ENCODE measurements around the gene USP38.
"Not testable (repeated sequence)": the region's sequence is repeated elsewhere in the genome, so short reads cannot be mapped to it uniquely, and the experiment has no call there.

The USP38 gene

DNA sequence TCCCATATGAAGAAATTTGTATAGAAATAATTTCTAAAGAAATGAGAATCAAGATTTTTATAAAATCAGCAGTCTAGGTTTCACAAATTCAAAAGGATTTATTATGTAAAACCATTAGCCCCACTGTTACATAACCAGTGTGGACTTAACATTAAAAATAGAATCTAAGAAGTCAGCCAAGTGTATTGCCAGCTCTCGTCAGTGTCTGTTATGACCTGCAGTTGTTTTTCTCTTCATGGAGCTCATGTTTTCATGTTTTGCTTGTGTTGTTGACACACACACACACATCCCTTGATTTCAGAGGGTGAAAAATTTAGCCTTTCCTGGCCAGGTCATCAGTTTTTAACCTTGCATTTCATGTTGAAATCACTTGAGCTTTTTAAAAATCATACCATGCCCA, 39.5 kb downstream of the USP38 start:
- DNase-seq: no peak

DNA sequence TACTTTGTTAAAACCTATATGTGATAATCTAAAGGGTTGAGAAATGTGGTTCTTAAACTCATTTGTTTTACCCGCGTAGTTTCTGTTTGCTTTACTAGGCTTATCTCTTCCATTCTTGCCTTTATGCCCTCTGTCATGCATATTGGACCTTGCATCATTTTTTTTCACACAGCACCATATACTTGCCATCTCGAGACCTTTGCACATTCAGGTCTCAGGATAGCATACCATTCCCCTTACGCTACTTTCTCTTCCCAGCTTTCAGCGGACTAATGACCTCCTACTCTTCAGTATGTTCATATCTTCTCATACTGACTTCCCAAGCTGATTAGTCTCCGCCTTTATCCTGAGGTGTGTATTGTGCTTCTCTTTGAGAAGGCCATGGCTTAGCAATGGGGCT, 40.5 kb downstream of the USP38 start:
- no peak for DNase-seq

DNA sequence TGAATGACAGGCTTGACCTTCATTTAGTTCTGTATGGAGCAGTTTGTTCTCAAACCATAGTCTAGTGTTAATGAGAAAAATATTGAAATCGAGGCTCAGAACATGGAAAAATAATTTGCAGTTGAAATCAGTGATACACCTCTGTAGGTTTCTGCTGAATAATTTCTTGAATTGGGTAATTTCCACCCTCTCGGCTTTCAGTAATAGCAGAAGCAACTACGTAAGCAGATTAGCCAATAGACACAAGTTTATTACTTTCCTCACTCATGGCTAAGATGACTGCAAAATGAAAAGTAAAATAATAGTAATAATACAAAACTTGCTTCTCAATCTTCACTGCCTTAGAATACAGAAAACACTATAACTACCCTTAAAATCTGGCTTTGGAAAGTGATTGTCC, 46.0 kb downstream of the USP38 start:
- no peak for DNase-seq

DNA sequence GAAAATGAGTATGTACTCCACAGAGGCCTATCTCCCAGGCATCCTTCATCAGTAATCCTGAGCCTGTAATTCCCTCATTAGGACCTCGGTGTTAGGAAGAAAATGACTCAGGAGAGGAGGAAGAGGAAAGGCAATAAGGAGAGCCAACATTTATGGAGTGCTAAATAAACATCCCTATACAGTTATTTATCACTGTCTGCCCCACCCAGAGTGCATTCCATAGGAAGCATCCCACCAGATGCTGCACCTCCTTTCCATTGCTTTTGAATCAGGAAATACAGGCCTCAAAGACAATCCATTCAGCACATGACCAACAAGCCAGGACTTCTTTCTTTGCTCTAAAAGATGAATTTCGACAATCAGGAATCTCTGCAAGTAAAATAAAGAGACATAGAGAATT, 47.6 kb downstream of the USP38 start:
- no peak for DNase-seq

DNA sequence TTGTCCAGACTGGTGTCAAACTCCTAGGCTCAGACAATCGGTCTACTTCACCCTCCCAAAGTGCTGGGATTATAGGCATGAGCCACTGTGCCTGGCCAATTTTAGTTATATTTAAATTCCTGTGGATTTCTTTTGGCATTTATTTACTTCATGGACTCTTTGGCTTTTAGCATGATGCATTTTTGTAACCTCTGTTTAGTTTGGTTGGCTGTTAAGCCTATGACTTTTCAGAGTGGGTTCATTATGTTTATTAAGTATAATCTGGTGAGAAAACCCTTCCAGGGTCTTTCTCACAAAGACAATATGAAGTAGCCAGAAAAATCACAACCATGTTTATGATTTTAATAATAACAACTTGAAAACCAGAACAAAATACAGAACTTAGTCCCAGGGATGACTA, 49.4 kb downstream of the USP38 start:
- DNase-seq: no peak

DNA sequence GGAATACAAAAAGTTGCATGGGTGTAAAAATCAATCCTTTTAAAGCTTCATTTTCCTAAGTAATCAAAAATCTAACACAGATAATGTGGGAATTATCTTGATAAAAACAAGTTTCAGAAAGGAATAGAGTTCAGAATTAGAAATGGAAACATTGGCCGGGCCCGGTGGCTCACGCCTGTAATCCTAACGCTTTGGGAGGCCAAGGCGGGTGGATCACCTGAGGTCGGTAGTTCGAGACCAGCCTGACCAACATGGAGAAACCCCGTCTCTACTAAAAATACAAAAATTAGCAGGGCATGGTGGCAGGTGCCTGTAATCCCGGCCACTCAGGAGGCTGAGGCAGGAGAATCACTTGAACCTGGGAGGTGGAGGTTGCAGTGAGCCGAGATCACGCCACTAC, 52.5 kb downstream of the USP38 start:
- not testable (repeated sequence) for DNase-seq

DNA sequence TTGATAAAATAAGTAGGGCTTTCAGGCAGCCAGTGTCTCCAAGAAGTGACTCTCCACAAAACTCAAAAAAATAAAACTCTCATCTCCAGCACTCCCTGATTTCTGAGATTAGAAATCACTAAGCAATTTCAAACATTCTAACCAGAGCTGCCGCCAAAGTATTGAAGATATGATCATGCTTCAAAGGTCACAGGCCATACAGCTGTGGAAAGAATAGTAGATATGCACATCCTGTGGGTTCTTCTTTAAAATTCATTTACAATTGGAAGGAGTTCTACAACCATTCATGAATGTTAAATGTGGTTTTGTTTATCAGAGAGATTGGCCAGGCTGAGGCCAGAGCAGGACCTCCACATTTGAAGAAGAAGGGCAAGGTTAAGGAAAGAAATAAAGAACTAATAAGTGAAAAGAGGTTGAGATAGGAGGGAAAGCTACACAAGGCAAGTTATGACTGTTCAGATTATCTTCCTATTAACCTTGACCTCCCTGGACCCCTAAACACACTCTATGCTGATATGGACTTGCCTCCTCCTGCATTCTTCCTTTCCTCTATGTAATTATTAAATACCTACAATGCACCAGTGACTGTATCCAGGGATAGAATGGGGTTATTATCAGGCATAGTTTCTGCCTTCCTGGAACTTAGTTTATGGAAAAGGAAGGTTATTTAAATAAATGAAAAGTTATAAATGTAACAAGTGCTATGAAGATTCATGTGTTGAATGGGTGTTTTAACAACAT, 56.4 kb downstream of the USP38 start:
- DNase-seq: no peak

DNA sequence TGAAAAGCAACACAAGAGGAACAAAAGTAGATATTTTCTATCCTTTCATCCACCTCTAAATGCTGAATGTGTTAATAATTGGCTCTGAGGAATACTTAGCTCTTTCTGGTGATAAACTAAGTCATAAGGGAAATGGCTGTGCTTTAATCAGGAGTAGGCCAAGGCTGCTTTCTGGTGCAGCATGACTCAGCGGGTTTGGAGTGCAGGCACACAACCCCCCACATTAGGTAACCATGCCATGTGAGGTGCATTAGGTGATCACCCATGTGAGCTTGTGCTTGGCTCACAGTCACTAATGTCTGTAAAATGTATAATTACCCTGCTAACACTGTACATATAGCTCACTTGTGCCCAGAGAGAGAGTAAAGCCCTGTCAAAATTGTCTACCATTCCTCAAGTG, 57.2 kb downstream of the USP38 start:
- no peak for DNase-seq

DNA sequence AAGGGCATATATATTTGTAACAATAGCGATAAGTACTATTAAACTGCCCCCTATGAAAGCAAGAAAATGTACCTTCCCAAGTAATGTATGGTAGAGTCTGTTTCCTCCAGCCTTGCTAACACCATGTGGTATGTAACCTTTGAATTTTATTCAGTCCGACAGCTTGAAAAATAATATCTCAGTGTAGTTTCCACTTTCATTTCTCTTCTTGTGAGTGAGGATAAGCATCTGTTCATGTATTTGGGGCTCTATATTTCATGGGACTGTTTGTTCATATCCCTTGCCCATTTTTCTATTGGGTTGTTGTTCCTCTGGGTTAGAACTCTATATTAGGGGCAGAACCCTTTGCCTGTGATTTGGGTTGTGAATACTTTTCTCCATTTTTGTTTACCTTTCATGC, 58.3 kb downstream of the USP38 start:
- no peak for DNase-seq

DNA sequence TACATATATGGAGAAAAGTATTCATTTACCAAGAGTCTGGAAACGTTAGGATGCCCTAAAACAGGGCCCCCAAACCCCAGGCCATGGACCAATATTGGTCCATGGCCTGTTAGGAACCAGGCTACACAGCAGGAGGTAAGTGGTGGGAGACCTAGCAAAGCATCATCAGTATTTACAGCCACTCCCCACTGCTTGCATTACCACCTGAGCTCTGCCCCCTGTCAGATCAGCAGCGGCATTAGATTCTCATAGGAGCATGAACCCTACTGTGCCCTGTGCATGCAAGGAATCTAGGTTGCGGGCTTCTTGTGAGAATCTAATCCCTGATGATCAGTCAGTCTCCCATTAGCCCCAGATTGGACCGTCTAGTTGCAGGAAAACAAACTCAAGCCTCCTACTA, 62.3 kb downstream of the USP38 start:
- no peak for DNase-seq

DNA sequence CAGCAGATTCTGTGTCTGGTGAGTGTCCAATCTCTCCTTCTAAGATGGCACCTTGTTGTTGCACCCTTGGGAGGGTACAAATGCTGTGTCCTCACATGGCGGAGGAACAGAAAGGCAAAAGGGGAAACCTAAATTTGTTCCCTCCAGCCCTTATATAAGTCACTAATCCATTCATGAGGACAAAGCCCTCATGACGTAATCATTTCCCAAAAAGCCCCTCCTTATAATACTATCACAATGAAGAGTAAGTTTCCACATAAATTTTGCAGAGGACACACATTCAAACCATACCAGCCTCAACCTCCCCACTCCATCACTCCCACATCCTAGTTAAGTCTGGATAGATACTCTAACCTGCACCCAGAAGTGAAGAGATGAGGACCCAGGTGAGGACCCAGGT, 63.1 kb downstream of the USP38 start:
- no peak for DNase-seq

DNA sequence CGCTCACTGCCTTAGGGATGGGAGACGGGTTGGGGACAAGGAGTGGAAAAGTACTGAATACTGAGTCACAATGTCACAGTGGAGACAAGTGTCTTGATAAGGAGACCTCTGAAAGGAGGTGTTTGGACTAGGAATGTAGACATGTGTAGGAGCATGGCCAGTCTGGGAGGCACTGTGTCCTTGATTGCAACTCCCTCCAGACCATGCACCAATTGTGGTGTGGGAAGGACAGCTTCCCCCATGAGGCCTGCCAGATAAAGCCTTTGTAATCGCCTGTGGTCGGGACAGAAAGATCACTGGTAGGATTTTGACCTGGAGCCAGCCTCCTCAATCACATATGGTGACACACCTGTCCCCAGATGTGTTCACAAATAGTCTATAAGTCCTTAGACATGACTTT, 64.1 kb downstream of the USP38 start:
- no peak for DNase-seq

DNA sequence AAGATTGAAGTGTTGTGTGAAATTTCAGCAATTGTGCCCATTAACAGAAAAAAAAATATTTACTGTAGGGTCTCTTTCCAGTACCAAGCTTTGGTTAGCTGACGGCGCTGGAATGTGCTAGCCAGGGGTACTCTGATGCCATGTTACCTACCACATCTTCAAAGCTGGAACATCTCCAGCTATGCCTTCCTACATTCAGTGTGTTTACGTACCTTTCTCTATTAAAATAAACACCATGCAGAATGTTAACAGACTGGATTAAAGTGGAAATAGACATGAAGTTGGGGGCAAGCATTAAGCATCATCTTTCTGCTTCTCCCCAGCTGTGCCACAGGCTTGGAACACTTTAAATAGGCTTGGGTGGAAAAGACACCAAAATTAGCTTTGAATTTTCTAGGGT, 65.9 kb downstream of the USP38 start:
- DNase-seq: no peak

DNA sequence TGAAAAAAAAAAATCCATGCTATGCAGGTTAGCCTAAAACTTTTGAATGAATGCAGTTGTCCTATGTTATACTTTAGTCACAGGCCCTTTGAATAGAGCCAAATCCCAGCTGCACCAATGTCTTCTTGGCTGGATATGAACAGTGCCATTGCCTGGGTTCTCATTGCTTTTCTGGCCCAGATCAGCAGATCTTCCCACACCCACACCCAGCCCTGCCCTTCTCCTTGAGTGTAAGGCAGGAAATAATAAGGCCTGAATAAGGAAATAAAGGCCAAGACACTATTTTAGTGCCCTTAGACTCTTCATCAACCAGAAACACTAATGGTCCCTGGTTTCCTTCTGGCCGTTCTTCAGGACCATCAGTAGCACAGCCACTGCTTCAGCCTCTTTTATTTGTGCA, 66.6 kb downstream of the USP38 start:
- no peak for DNase-seq

DNA sequence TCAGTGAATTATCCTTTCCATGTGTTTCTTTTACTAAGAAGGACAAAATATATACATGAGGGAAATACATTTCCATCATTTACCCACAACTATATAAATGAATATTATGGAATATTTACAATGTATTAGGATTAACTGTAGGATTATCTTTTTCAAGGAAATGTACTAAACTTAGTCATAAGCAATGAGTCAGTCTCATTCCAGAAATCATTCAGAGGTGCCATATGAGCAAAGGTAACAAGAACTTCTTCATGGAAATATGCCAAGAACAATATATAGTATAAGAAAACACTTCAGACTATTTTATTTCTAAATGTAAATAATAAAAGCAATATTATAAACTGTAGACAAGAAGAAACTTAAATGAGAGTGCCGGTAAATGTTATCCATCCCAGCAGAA, 67.1 kb downstream of the USP38 start:
- no peak for DNase-seq

DNA sequence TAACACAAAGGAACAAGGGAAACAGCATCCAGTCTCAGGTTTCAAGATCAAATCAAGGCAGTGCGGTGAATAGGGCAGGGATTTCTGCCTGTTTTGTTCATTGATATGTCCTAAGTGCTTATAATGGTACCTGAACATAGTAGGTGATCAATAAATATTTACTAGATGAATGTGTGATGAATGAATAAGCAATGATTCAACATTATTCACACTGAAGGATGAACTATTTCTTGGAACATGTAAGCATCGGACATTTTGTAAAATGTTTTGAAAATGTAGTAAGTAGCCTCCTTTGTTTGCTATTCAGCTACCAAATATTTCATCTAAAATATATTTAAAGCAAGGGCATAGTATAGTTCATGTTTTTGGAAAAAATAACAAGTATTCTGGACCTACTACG, 67.8 kb downstream of the USP38 start:
- no peak for DNase-seq

DNA sequence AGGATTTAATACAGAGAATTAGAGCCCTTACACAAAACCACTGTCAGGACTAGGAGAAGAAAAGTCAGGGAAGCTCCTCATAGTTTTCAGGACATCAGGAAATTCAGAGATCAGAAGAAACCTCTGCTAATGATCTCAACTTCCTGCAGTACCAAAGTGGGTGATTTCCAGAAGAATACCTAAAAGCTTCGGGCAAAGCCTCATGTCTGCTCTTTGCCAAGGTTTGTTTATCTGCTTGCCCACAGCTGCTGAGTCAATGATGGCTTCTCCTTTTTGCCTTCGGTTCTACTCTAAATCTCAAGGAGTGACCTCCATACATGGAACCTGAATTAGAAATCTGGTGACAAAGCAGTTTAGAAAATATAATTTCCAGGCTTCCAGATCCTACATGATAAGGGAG, 68.4 kb downstream of the USP38 start:
- no peak for DNase-seq

DNA sequence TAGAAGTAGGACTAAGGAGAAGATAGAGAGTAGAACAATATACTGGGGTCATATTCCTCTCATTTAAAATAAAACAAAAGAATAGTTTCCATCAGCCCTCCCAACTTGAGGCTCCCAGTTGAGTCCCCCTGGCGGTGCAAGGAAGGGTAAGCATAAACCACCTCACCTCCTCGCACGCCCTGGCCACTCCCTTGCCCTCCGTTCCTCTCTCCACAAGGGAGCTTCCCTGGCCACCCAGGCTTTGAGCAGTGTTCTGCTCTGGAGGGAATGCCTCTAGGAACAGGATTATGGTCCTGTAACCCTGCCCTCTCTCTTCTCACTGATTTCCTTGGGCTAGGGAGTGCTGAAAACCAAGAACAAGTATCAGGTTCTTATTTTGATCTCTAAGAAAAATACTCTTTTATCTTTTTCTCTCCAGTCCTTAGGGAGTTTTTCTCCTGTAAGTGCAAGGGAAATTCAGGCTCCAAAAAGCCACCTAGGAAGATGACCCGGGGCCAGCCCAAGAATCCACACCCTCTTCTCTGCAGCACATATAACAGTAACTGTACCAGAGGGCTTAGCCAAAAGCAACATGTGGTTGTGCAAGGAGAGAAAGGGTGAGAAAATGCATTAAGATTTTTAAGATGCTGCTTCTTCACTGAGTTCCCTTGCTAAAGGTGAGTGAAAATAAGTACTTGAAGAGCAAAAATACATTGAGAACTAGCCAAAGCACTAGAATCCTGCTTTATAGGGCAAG, 69.9 kb downstream of the USP38 start:
- no peak for DNase-seq

DNA sequence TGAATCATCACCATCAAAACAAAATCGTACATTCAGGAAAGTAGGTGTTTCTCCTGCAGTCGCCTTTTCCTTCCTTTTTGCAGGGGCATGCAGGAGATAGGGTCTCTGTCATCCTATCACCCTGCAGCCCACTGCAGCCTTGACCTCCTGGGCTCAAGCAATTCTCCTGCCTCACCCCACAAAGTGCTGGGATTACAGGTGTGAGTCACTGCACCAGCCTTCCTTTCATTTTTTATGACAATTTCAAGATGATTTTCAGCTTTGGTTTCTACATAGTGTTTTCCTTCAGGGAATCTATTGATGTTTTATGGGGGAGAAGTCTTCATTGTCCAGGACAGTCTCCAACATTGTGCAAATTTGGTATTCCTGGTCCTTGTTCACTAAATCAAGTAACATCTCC, 71.7 kb downstream of the USP38 start:
- no peak for DNase-seq

DNA sequence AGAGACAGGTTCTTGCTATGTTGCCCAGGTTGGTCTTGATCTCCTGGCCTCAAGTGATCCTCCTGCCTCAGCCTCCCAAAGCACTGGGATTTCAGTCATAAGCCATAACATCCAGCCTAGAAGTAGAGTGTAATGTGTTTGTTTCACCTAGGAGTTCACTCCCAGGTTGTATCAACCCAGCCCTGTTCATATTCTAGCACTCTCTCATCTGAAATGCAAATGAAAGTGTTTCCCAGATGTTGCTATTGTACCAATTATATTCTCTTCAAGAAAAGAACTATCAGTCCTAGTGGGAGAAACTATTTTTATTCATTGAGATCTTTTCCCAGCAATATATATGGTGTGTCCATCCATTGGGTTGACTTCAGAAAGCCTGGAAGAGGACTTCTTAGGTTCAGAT, 72.6 kb downstream of the USP38 start:
- DNase-seq: no peak

DNA sequence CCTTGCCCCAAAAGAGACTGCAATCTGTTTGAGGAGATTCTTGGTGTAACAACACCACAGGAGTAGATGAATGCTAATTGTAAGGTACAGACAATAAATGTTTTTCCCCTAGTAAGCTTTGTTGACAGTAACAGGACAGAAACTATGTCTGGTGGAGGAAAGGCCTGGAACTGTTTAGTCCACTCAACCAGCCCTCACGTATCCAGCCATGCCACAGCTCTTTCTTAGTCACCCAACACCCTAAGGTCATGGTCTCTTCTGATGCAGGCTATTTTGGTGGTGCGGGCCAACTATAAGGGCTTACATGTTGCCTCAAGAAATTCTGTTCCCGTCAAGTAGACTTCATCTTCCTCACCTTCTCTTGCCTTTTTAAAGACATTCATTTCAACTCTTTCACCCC, 76.0 kb downstream of the USP38 start:
- no peak for DNase-seq

DNA sequence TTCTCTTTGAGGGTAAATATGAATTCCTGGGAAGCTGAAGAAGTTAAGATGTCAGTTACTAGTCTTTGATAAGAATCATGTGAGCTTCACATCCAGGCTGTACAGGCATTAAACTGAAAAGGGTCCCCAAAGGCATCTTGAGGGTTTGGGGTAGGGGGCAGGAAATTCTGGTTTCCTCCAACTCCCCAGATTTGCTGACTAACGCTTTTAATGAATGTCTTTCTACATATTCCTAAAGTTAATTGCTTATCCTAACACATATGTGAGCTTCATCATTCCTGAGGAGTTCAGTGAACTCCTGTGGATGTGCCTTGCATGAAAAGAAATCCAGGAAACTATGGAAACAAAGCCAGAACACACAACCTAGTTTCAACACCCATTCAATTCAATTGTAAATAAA, 78.1 kb downstream of the USP38 start:
- no peak for DNase-seq

DNA sequence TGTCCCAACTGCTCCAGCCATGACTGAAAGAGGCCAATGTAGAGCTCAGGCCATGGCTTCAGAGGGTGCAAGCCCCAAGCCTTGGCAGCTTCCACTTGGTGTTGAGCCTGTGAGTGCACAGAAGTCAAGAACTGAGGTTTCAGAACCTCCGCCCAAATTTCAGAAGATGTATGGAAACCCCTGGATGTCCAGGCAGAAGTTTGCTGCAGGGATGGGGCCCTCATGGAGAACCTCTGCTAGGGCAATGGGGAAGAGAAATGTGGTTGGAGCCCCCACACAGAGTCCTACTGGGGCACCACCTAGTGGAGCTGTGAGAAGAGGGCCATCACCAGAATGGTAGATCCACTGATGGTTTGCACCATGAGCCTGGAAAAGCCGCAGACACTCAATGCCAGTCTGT, 83.0 kb downstream of the USP38 start:
- not testable (repeated sequence) for DNase-seq

DNA sequence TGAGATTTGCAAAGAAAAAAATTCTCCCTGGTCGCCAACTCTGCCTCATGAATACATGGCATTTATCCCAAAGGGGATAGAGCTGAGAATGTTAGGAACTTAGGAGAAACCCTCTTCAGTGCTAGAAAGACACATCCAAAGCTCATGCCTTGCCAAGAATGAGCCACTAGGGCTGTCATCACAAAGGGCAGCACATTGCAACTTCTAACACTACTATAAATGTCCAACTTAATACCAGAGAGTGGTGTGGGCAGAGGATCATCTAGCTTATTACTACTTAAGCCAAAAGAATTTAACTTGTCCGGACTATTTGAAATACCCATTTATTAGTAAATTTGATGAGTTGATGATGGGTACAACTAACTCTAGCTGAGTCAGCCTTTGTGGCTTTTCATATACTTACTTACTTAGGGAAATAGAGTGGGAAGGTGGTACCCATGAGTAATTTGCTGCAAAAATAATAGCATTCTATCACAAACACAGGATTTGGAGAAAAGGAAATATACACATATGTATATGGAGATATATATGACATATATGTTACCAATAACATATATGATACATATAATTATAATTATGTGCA, 85.6 kb downstream of the USP38 start:
- no peak for DNase-seq
